ENCODE data around the gene ENDOU. TPM values are rescaled to one million over a fixed set of nuclear protein-coding genes. Genes with fewer than 3 reads are reported as not detected.

The ENDOU gene
- total RNA-seq, 1 donor from 2014 or later: not detected

DNA sequence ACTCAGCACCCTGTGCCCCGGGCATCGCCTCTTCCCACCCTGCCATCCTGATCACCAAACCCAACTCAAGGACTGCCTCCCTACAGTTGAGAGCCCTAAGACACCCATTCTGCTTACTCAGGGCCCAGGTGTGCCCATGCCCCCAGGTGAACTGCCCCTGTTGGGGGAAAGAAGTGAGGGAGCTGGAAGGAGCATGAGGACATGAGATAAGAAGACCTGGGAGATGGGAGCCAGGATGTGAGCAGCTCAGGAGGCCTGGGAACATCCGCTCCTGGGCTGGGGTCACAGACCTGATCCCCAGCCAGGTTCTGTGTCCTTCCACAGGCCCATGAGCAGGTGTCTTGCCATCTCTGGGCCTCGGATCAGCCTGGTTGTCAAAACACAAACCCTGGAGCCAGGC is 26.8 kb upstream of the ENDOU start:
- H3K27me3 Mint-ChIP-seq (ENCODE audit: low read depth): peaks cover 7% of the 10 kb centered on the region
- peaks cover 22% of the 10 kb centered on the region for H3K4me1 Mint-ChIP-seq (ENCODE audit: low read depth)
- no peak overlapping the region for H3K4me3 Mint-ChIP-seq (ENCODE audit: unreplicated experiment)
- no peaks in the 10 kb centered on the region for H3K9me3 Mint-ChIP-seq (ENCODE audit: low read depth)
- TF ChIP-seq, protein P1, sequence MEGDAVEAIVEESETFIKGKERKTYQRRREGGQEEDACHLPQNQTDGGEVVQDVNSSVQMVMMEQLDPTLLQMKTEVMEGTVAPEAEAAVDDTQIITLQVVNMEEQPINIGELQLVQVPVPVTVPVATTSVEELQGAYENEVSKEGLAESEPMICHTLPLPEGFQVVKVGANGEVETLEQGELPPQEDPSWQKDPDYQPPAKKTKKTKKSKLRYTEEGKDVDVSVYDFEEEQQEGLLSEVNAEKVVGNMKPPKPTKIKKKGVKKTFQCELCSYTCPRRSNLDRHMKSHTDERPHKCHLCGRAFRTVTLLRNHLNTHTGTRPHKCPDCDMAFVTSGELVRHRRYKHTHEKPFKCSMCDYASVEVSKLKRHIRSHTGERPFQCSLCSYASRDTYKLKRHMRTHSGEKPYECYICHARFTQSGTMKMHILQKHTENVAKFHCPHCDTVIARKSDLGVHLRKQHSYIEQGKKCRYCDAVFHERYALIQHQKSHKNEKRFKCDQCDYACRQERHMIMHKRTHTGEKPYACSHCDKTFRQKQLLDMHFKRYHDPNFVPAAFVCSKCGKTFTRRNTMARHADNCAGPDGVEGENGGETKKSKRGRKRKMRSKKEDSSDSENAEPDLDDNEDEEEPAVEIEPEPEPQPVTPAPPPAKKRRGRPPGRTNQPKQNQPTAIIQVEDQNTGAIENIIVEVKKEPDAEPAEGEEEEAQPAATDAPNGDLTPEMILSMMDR (IDR thresholded peaks at IDR 0.05): no peak
- no peaks in the 10 kb centered on the region for H3K36me3 Mint-ChIP-seq (ENCODE audit: low read depth)
- no peak overlapping the region for H3K27ac Mint-ChIP-seq (ENCODE audit: unreplicated experiment)
- no peak for DNase-seq (ENCODE audit: low spot score)

DNA sequence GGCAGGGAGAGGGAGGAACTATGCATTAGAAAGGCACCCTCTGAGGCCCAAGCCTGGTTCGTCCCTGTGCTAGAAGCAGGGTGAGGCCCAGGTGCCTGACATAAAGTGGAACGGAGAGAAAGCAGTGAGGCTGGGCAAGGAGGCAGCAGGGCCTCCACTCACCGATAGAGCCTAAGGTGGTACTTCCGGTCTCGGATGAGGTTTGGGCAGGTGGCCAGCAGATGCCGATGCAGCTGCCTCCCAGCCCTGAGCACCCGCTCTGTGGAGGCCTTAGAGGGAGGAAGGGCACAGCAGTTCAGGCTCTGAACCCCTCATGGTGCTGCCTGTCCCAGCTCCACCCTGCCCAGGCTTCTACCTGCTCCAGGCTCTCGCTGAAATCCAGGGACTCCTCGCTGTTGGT is 26.3 kb upstream of the ENDOU start:
- peaks cover 22% of the 10 kb centered on the region for H3K4me1 Mint-ChIP-seq (ENCODE audit: low read depth)

DNA sequence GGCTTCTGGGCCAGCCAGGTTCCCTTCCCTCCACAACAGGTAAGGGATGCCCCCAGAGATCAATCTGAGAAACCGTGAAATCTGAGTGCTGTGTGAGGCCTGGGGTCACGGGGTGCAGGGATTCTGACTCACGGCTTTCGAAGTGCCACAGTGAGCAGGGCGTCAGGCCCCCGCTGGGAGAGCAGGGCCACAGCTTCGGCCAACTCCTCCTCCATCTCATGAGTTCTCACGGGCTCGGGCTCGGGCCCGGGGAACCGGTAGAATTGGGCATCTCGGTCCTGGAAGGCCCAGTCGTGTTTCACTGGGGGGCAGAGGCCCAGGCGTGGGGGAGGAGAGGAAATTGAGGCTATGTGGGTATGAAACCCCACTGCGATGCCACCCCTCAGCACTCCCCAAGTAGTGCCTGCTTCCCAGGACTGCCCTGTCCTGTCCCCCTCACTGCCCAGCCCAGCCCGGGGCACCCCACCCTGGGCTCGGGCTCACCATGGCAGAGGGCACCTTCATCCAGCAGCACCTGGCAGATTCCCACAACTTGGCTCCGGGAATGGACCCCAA is 25.7 kb upstream of the ENDOU start:
- Mint-ChIP-seq H3K4me1 (ENCODE audit: low read depth) (peaks cover 22% of the 10 kb centered on the region), H3K36me3 (ENCODE audit: low read depth) (no peaks in the 10 kb centered on the region), H3K9me3 (ENCODE audit: low read depth) (no peaks in the 10 kb centered on the region), H3K27me3 (ENCODE audit: low read depth) (peaks cover 12% of the 10 kb centered on the region), H3K27ac (ENCODE audit: unreplicated experiment) (no peak overlapping the region), H3K4me3 (ENCODE audit: unreplicated experiment) (no peak overlapping the region)
- TF ChIP-seq, protein P1 (IDR thresholded peaks at IDR 0.05): no peak
- no peak for DNase-seq (ENCODE audit: low spot score)

More for the DNA sequence above, 26.3 kb upstream of the ENDOU start:
- TF ChIP-seq, protein P1 (IDR thresholded peaks at IDR 0.05): no peak
- Mint-ChIP-seq H3K36me3 (ENCODE audit: low read depth) (no peaks in the 10 kb centered on the region), H3K27me3 (ENCODE audit: low read depth) (peaks cover 9% of the 10 kb centered on the region), H3K27ac (ENCODE audit: unreplicated experiment) (no peak overlapping the region), H3K9me3 (ENCODE audit: low read depth) (no peaks in the 10 kb centered on the region), H3K4me3 (ENCODE audit: unreplicated experiment) (no peak overlapping the region)
- DNase-seq (ENCODE audit: low spot score): no peak

DNA sequence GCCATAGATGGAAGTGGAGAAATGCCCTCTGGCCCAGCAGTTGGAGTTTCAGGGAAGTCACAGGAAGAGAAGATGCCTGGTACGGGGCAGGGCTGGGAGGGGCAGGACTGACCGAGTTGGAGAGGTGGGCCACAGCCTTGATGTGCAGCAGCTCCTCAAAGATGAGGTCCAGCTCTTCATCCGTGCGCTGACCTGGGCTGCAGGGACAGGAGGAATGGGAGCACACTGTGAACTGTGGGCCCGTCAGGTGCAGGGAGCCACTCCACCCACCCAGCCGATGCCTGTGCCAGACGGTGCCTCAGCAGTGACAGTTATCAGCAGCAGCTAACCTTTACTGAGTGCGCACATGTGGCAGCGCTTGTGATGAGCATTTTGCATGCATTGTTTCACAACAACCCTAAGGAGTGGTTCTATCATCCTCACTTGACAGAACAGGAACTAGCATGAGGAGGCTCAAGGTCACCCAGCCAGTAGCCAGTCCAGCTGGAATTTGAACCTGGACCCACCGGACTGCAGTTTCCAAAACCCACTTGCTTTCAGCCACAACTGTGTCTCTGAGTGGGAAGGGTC is 25.0 kb upstream of the ENDOU start:
- Mint-ChIP-seq H3K27me3 (ENCODE audit: low read depth) (peaks cover 18% of the 10 kb centered on the region), H3K4me1 (ENCODE audit: low read depth) (peaks cover 22% of the 10 kb centered on the region), H3K4me3 (ENCODE audit: unreplicated experiment) (no peak overlapping the region), H3K27ac (ENCODE audit: unreplicated experiment) (no peak overlapping the region), H3K36me3 (ENCODE audit: low read depth) (no peaks in the 10 kb centered on the region), H3K9me3 (ENCODE audit: low read depth) (no peaks in the 10 kb centered on the region)
- TF ChIP-seq, protein P1 (IDR thresholded peaks at IDR 0.05): no peak
- DNase-seq (ENCODE audit: low spot score): no peak

DNA sequence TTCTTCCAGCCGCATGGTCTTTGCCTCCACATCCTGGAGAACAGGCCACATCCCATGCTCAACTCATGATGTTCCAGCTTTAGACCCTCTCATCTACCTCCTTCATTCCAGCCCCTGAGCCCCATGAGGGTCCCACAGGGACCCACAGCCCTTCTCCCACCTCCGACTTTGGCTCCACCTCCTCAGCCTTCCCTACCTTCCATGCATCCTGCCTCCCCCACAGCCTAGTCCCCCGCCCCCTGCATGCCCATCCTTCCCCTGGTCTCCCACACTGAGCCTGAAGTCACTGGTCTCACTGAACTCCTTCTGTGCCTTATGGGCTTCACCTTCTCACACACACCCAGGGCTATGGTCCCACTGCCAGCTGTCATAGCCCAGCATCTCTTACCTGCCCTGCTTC is 23.6 kb upstream of the ENDOU start:
- H3K4me1 Mint-ChIP-seq (ENCODE audit: low read depth): peaks cover 16% of the 10 kb centered on the region
- TF ChIP-seq, protein P1 (IDR thresholded peaks at IDR 0.05): no peak
- H3K9me3 Mint-ChIP-seq (ENCODE audit: low read depth): no peaks in the 10 kb centered on the region
- H3K27me3 Mint-ChIP-seq (ENCODE audit: low read depth): peaks cover 29% of the 10 kb centered on the region
- no peaks in the 10 kb centered on the region for H3K36me3 Mint-ChIP-seq (ENCODE audit: low read depth)
- H3K27ac Mint-ChIP-seq (ENCODE audit: unreplicated experiment): no peak overlapping the region
- DNase-seq (ENCODE audit: low spot score): no peak
- no peak overlapping the region for H3K4me3 Mint-ChIP-seq (ENCODE audit: unreplicated experiment)
